ENCODE data around the gene ETV4. TPM values are rescaled to one million over a fixed set of nuclear protein-coding genes. Genes with fewer than 3 reads are reported as not detected.

The ETV4 gene
- total and polyA plus RNA-seq, 2 of the 13 experiments (the other 11 are each of a cell fraction or from before 2014, with no cell fraction given) = 128 to 330 TPM

GRCh38 chr17:43545383-43545632 is 832 bp downstream of the ETV4 start (continued):
- TF ChIP-seq STAG1 (CRISPR knock-in tag; IDR thresholded peaks at IDR 0.05) (peak; percentile 20; the same call in 1 of the 2 replicates), ZNF747 (CRISPR knock-in tag; IDR thresholded peaks at IDR 0.05; ENCODE audit: borderline replicate concordance) (no peak), ADNP (CRISPR knock-in tag; IDR thresholded peaks at IDR 0.05) (no peak), ZFP90 (CRISPR knock-in tag; IDR thresholded peaks at IDR 0.05; ENCODE audit: borderline replicate concordance) (no peak; the same call in 1 of the 2 replicates), ELF3 (CRISPR knock-in tag; IDR thresholded peaks at IDR 0.05) (peak; percentile 75), MED1 (CRISPR knock-in tag; IDR thresholded peaks at IDR 0.05) (peak; percentile 93; the same call in 1 of the 2 replicates), ZNF777 (CRISPR knock-in tag; IDR thresholded peaks at IDR 0.05) (no peak), ISL2 (CRISPR knock-in tag; IDR thresholded peaks at IDR 0.05) (peak; percentile 87; the same call in 1 of the 2 replicates), ZNF75D (CRISPR knock-in tag; IDR thresholded peaks at IDR 0.05; ENCODE audit: borderline replicate concordance) (0 out of 2 replicates have a peak, but pooled peaks have one; percentile 76), CENPBD1 (CRISPR knock-in tag; IDR thresholded peaks at IDR 0.05; ENCODE audit: borderline replicate concordance, low read depth) (no peak), ZNF570 (CRISPR knock-in tag; IDR thresholded peaks at IDR 0.05; ENCODE audit: borderline replicate concordance) (no peak), HNF4A (CRISPR knock-in tag; IDR thresholded peaks at IDR 0.05) (peak; percentile 77), AGO2 (optimal IDR thresholded peaks at IDR 0.05; ENCODE audit: low read depth, low read length) (no peak), ZNF556 (CRISPR knock-in tag; IDR thresholded peaks at IDR 0.05; ENCODE audit: borderline replicate concordance) (no peak), ARNTL (CRISPR knock-in tag; IDR thresholded peaks at IDR 0.05) (no peak), MXD4 (CRISPR knock-in tag; IDR thresholded peaks at IDR 0.05) (no peak), ZNF18 (CRISPR knock-in tag; IDR thresholded peaks at IDR 0.05; ENCODE audit: insufficient replicate concordance) (no peak), SMAD9 (CRISPR knock-in tag; IDR thresholded peaks at IDR 0.05) (no peak), U2AF1 (optimal IDR thresholded peaks at IDR 0.05; ENCODE audit: low read depth, low read length) (peak; percentile 4), MAX (IDR thresholded peaks at IDR 0.05) (no peak), DR1 (CRISPR knock-in tag; IDR thresholded peaks at IDR 0.05) (peak; percentile 14), ZNF589 (CRISPR knock-in tag; conservative IDR thresholded peaks at IDR 0.05) (no peak), LCORL (IDR thresholded peaks at IDR 0.05) (no peak), LCORL (CRISPR knock-in tag; IDR thresholded peaks at IDR 0.05) (no peak), TMF1 (CRISPR knock-in tag; IDR thresholded peaks at IDR 0.05; ENCODE audit: low read depth) (peak; percentile 26; the same call in 1 of the 2 replicates), ZNF253 (CRISPR knock-in tag; IDR thresholded peaks at IDR 0.05; ENCODE audit: borderline replicate concordance) (no peak), ZFX (CRISPR knock-in tag; IDR thresholded peaks at IDR 0.05; ENCODE audit: low read depth) (no peak), ZBTB4 (CRISPR knock-in tag; IDR thresholded peaks at IDR 0.05; ENCODE audit: borderline replicate concordance) (no peak), HMGA1 (CRISPR knock-in tag; conservative IDR thresholded peaks at IDR 0.05) (no peak)
